ENCODE data around the gene KTI12.
A peak's percentile ranks its signal among the peaks of the same experiment; 100 is the strongest.
"Not testable (repeated sequence)": the region's sequence is repeated elsewhere in the genome, so short reads cannot be mapped to it uniquely, and the experiment has no call there.

KTI12 gene

GRCh38 chr1:52037402-52037814, 3.8 kb upstream of the KTI12 start:
- peak; percentile 89 for DNase-seq

- no peak for DNase-seq
Measured at GRCh38 chr1:52034050-52034384, 407 bp upstream of the KTI12 start.

DNA sequence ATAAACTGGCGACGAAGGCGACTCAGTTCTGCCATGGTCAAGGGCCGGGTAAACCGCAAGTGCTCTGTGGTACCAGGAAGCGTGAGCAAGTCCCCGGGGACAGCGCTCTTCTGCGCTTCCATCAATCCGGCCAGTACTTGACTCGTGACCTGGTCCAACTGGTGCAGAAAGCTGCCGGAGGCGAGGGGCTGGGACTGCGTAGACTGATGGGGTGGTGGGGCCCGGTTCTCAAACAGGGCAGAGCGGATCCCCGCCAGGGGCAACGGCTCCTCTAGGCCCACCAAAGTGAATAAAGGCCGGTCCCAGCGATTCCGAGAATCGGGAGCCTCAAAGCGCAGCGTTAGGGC, 852 bp downstream of the KTI12 start:
- DNase-seq, result peak; percentile 54

GRCh38 chr1:52032124-52032784, 1.4 kb downstream of the KTI12 start:
- DNase-seq, result no peak

- not testable (repeated sequence) for DNase-seq
Measured at GRCh38 chr1:52028839-52029238, 4.8 kb downstream of the KTI12 start.

GRCh38 chr1:52028328-52028727, 5.3 kb downstream of the KTI12 start:
- DNase-seq, result no peak

- DNase-seq, result no peak
Measured at GRCh38 chr1:52026278-52026677, 7.3 kb downstream of the KTI12 start.

GRCh38 chr1:52022133-52022532, 11.5 kb downstream of the KTI12 start:
- no peak for DNase-seq

- no peak for DNase-seq
Measured at GRCh38 chr1:52008071-52008809, 25.4 kb downstream of the KTI12 start.

- peak; percentile 71 for DNase-seq
Measured at GRCh38 chr1:52007215-52008002, 26.2 kb downstream of the KTI12 start.

GRCh38 chr1:52006081-52006553, 27.5 kb downstream of the KTI12 start:
- DNase-seq, result peak; percentile 82

DNA sequence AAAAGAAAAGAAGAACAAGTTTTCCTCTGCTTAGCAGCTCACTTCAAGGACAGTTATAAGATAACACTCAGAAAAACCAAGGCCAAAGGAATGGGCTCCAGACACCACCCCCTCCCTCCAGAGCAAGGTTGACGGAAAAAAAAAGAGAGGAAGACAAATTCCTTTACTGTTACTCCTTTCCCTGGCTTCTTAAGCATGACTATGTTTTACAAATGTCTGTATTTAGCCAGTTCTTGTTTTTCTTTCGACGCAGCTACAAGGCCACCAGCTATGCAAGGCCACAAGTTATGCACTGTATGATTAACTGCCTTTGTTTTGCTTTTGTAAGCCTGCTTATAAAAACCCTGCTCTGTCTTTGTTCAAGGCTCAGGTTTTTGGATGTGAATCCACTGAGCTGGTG, 28.1 kb downstream of the KTI12 start:
- peak; percentile 48 for DNase-seq

DNA sequence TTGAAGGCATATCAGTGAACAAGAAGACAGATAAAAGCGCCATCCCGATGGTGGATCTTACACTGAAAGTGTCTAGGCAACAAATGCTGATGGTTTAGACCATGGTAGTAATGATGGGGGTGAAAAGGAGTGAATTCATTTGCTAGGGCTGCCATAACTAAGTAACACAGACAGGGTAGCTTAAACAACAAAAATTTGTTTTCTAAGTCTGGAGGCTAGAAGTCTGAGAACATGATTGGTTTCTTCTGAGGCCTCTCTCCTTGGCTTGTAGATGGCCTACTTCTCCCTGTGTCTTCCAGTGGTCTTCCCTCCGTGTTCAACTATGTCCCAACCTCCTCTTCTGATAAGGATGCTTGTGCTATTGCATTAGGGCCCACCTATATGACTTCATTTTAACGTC, 29.7 kb downstream of the KTI12 start:
- DNase-seq, result no peak

DNA sequence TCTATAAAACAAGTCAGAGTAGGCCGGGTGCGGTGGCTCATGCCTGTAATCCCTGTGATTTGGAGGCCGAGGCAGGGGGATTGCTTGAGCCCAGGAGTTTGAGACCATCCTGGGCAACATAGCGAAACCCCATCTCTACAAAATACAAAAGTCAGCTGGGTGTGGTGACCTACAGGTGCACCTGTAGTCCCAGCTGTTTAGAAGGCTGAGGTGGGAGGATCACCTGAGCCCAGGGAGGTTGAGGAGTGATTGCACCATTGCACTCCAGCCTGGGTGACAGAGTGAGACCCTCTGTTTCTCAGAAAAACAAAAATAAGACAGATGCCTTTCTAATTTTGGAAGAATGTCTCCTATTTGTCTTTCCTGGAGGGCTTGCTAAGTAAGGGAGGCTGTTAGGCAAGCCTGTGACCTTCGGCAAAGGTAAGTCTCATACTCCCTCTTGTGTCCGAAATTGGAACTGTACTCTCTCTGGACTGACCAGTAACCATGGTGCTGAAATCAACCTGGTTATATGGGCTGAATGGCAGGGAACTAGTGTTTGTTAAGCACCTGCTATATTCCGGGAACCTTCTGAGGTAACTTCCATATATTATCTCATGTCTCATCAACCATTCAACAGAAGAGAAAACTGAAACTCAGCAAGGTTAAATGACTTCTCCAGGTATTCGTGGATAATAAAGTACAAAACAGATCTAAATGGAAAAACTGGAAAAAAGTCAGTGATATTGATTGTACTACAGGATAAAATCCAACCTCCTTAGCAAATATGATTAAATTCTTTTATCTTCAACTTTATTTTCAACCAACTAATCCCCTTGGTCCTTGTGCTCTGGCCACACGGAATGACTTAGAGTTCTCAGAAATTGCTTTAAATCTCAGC, 31.3 kb downstream of the KTI12 start:
- peak; percentile 97 for DNase-seq

GRCh38 chr1:51998701-51999100, 34.9 kb downstream of the KTI12 start:
- no peak for DNase-seq

GRCh38 chr1:51997974-51998382, 35.6 kb downstream of the KTI12 start:
- DNase-seq, result peak; percentile 96

DNA sequence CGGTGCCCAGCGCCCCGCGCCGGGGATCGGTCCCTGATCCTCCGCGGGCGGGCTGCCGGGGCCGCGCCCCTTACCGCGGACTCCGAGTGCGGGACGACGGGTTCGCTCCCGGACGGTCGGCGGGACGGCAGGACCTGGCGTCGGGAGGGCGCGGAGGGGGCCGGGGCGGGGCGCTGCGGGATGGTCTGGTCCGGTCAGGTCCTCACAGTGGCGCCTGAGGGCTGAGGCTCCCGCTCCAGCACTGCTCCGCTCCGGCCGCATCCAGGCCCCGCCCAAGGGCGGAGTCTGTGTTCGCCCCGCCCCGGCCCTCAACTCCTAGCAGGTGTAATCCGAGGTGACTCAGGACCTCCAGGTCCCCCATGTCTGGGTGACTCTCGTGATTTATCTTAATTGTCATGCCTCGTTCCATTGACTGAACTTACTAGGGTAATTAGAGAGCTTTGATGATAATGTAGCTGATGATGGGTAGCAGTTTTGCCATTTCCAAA, 43.1 kb downstream of the KTI12 start, which contains the start of gene RAB3B:
Gene RAB3B, minus strand, starts transcription at position 223 of the 488 bp plus-strand sequence. CDS start 13,583 bp downstream, outside the sequence.
- peak; percentile 82 for DNase-seq

GRCh38 chr1:51989582-51990477, 43.8 kb downstream of the KTI12 start:
- no peak for DNase-seq

DNA sequence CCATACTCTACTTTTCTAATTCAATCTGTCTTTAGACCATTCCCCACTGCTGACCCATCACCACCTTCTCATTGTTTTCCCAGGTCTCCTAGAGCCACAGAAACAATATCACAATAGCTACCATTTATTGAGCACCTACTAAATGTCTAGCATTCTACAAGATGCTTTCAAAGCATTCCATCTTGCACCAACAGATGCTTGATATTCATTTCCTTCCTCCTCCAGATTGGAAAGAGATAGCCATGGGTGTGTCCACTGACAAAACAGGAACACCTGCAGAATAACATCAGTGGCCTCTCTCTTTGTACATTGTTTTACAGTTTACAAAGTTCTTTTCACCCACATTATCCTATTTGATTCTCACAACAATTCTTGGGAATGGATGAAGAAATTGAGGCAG, 45.4 kb downstream of the KTI12 start:
- no peak for DNase-seq

- DNase-seq, result no peak
Measured at GRCh38 chr1:51986718-51987117, 46.9 kb downstream of the KTI12 start.

- no peak for DNase-seq
Measured at GRCh38 chr1:51982161-51982560, 51.4 kb downstream of the KTI12 start.

All from NCI-H82 (cell line).